ENCODE data around the gene SMAD4. TPM values are rescaled to one million over a fixed set of nuclear protein-coding genes. Genes with fewer than 3 reads are reported as not detected.

SMAD4 gene
- total RNA-seq, 1 experiment from 2014 or later, result 172 TPM

GRCh38 chr18:51053814-51054213, 23.8 kb downstream of the SMAD4 start:
- Histone ChIP-seq H3K79me2 (ENCODE audit: insufficient read depth, low read length) (no peaks in the 10 kb centered on the region), H2BK15ac (ENCODE audit: low read depth, low read length) (no peak overlapping the region), H2BK20ac (ENCODE audit: low read depth, low read length, poor library complexity, severe bottlenecking) (no peak overlapping the region), H3K4me2 (ENCODE audit: insufficient read depth, insufficient read length, low read length) (no peak overlapping the region), H3K56ac (ENCODE audit: insufficient read length, low read depth, low read length) (no peak overlapping the region), H3K27ac (ENCODE audit: insufficient read length, low read depth, low read length) (no peak overlapping the region), H3K9me3 (ENCODE audit: control insufficient read depth, low read depth, low read length) (no peaks in the 10 kb centered on the region), H4K91ac (ENCODE audit: insufficient read length, low read depth, low read length) (no peak overlapping the region), H2AFZ (ENCODE audit: low read length) (no peak overlapping the region), H3K23me2 (ENCODE audit: insufficient read length, low read depth, low read length, poor library complexity, severe bottlenecking) (no peaks in the 10 kb centered on the region), H3K14ac (ENCODE audit: insufficient read depth, low read length) (no peak overlapping the region), H3K27me3 (ENCODE audit: insufficient read depth, low read length) (no peaks in the 10 kb centered on the region), H3K79me1 (ENCODE audit: insufficient read depth, low read depth, low read length, poor library complexity, severe bottlenecking) (no peaks in the 10 kb centered on the region), H3K4me1 (ENCODE audit: insufficient read depth, low read length) (no peaks in the 10 kb centered on the region), H3K18ac (ENCODE audit: insufficient read length, low read depth, low read length) (no peak overlapping the region), H4K8ac (replicated peaks; ENCODE audit: insufficient read length, low read depth, low read length) (no peak overlapping the region), H3K9ac (ENCODE audit: extremely low read depth, insufficient read length, low read length) (no peak overlapping the region), H2AK5ac (ENCODE audit: insufficient read length, low read length) (no peak overlapping the region), H2BK12ac (ENCODE audit: insufficient read length, low read depth, low read length) (no peak overlapping the region), H2BK120ac (ENCODE audit: low read depth, low read length, poor library complexity, severe bottlenecking) (no peak overlapping the region), H2BK5ac (ENCODE audit: insufficient read length, low read length) (no peak overlapping the region), H3T11ph (ENCODE audit: low read length) (no peak overlapping the region), H4K5ac (ENCODE audit: insufficient read length, low read depth, low read length) (no peak overlapping the region), H4K20me1 (ENCODE audit: control insufficient read depth, insufficient read depth, insufficient read length) (no peaks in the 10 kb centered on the region), H3K4ac (ENCODE audit: low read depth, low read length) (no peak overlapping the region), H3K23ac (ENCODE audit: insufficient read length, low read depth, low read length) (no peak overlapping the region)
- Mint-ChIP-seq H3K27ac (peak overlapping the region in 2 of 3 experiments; percentile 83 to 92; a peak in 3 of 7 replicates), H3K4me1 (peaks cover 27 to 32% of the 10 kb centered on the region in 2 experiments), H3K9me3 (no peaks in the 10 kb centered on the region), H3K36me3 (ENCODE audit: insufficient read depth in 1 of 3, low read depth in 3 of 3) (peaks cover 13 to 69% (median 67%) of the 10 kb centered on the region in 3 experiments; a peak in 6 of 7 replicates), H3K4me3 (no peak overlapping the region), H3K27me3 (ENCODE audit: low read depth) (no peaks in the 10 kb centered on the region)
- TF ChIP-seq, protein P1, sequence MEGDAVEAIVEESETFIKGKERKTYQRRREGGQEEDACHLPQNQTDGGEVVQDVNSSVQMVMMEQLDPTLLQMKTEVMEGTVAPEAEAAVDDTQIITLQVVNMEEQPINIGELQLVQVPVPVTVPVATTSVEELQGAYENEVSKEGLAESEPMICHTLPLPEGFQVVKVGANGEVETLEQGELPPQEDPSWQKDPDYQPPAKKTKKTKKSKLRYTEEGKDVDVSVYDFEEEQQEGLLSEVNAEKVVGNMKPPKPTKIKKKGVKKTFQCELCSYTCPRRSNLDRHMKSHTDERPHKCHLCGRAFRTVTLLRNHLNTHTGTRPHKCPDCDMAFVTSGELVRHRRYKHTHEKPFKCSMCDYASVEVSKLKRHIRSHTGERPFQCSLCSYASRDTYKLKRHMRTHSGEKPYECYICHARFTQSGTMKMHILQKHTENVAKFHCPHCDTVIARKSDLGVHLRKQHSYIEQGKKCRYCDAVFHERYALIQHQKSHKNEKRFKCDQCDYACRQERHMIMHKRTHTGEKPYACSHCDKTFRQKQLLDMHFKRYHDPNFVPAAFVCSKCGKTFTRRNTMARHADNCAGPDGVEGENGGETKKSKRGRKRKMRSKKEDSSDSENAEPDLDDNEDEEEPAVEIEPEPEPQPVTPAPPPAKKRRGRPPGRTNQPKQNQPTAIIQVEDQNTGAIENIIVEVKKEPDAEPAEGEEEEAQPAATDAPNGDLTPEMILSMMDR (conservative IDR thresholded peaks at IDR 0.05), result no peak
- DNase-seq, result no peak

All from H9 (cell line).